H4 (cell line): ENCODE results near the gene DOK6. TPM values are rescaled to one million over a fixed set of nuclear protein-coding genes. Genes with fewer than 3 reads are reported as not detected.
"Not testable (repeated sequence)": the region's sequence is repeated elsewhere in the genome, so short reads cannot be mapped to it uniquely, and the experiment has no call there.

Experiments
- DNase-seq: peaks from one replicate; pipeline ENCODE4 v3.0.0-alpha.2; 2015; ENCODE audit warnings: low spot score
- total RNA-seq: library from RNA; depleted of rRNA; stranded (reverse); fragments of >200 nt; shearing (Covaris generic); gene quantifications from 2 replicates; pipeline ENCODE4 v1.2.3, GENCODE V29; 2014

Gene DOK6
- total RNA-seq, 1 experiment from 2014 or later, result 8.6 TPM

- no peak for DNase-seq
Observed at GRCh38 chr18:69808399-69808798, 407.7 kb downstream of the DOK6 start.

- DNase-seq, result no peak
Observed at GRCh38 chr18:69813559-69813958, 412.9 kb downstream of the DOK6 start.

DNA sequence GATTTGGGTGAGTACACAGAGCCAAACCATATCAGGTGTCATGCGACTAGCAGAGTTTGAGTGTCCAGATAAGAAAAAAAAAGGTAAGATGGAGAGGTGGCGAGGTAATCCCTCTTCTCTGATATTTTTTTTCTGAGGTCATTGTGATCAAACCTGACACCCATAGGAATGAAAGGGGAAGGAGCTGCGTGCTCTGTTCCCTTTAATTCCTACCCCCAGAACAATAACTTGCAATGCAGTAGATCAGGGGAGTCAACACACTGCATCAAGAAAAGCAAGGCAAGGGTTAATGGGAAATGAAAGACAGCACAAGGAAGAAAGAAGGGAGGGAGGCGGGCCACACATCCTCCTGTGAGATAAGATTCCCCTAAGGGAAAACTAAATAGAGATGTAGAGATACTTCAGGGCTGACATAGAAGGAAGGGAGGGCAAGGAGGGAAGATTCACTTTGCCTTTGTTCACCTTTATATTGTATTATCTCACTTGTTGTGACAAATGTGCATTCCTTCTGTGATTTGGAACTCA is 414.2 kb downstream of the DOK6 start:
- no peak for DNase-seq

- peak; percentile 78 for DNase-seq
Observed at GRCh38 chr18:69817335-69817940, 416.8 kb downstream of the DOK6 start.

GRCh38 chr18:69819460-69819859 is 418.8 kb downstream of the DOK6 start:
- no peak for DNase-seq

- DNase-seq, result no peak
Observed at GRCh38 chr18:69820538-69820937, 419.9 kb downstream of the DOK6 start.

DNA sequence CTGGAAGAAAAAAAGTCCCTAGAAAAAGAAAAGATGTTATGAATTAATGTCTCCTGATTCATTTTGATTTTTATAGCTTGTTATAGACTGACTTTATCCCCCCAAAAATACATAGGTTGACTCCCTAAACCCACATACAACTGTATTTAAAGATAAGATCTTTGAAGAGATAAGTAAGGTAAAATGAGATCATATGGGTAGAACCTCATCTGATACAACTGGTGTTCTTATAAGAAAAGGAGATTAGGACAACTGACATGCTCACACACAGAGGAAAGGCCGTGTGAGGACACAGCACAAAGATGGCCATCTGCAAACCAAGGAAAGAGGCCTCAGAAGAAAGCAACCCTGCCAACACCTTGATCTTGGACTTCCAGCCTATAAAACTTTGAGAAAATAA is 429.5 kb downstream of the DOK6 start:
- DNase-seq, result no peak

DNA sequence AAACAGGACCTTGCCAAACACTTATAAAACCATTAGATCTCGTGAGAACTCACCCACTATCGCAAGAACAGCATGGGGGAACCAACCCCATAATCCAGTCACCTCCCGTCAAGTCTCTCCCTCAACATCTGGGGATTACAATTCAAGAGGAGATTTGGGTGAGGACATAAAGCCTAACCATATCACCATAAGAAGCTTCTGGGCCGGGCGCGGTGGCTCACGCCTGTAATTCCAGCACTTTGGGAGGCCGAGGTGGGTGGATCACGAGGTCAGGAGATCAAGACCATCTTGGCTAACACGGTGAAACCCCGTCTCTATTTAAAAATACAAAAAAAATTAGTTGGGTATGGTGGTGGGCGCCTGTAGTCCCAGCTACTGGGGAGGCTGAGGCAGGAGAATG is 434.3 kb downstream of the DOK6 start:
- DNase-seq, result not testable (repeated sequence)

DNA sequence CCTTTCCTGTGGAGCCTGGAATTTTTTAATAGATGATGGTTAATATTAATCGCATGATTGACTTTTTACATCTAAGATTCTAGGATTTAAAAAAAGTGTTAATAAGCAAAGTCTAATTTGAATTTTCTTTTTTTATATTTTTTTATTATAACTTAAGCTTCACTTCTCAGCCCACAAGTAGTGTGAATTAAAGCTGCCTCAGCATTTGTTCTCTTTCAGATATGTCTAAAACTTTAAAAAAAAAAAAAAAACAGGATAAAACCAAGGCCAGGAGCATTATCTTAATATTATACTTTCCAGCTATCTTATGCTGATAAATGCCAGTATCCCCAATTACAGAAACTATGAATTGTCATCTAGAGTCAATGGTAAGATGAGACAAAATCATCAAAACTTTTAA is 437.3 kb downstream of the DOK6 start:
- DNase-seq, result no peak

DNA sequence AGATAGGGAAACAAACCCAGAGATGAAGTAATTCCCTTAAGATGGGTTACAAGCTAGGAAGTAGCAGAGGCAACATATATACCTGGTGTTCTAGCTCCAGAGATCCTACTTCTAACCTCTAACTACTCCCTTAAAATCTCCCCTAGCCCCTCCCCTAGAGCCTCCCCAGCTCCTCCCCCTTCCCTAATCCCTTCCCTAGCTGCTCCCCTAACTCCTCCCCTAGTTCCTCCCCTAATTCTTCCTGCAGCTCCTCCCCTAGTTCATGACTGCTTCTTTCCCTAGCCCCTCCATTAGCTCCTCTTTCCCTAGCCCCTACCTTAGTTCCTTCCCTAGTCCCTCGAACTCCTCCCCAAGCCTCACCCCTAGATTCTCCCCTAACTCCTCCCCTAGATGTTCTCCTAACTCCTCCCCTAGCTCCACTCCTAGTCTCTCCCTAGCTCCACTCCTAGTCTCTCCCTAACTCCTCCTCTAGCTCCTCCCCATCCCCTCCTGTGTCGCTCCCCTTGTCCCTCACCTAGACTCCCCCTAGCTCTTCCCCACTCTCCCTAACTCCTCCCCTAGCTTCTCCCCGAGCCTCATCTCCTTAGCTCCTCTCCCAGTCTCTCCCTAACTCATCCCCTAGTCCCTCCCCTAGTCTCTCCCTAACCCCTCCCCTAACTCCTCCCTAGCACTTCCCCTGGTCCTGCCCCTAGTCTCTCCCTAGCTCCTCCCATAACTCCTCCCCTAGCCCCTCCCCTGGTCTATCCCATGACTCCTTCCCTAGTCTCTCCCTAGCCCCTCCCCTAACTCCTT is 438.1 kb downstream of the DOK6 start:
- DNase-seq, result no peak

- no peak for DNase-seq
Observed at GRCh38 chr18:69839497-69839896, 438.8 kb downstream of the DOK6 start.

GRCh38 chr18:69840001-69840400 is 439.3 kb downstream of the DOK6 start:
- no peak for DNase-seq

- DNase-seq, result no peak
Observed at GRCh38 chr18:69840445-69840844, 439.8 kb downstream of the DOK6 start.

DNA sequence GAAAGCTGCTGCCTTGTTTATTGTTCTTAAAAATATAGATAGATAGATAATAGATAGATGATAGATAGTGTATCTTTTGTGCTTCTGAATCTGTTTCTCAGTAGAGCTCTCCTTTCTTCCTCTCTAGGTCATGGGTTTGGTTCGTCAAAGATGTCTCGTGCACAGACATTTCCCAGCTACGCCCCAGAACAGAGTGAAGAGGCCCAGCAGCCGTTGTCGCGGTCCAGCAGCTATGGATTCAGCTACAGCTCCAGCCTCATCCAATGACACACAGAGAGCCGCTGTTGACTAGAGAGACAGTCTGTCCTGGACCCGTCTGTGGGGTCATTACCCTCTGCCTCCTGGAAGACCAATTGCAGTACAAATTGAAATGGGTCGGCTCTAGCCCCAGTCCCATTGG is 440.4 kb downstream of the DOK6 start:
- no peak for DNase-seq

GRCh38 chr18:69843015-69843414 is 442.3 kb downstream of the DOK6 start:
- no peak for DNase-seq

- DNase-seq, result no peak
Observed at GRCh38 chr18:69844656-69845055, 444.0 kb downstream of the DOK6 start.

GRCh38 chr18:69845593-69846506 is 445.2 kb downstream of the DOK6 start:
- DNase-seq, result peak; percentile 21

DNA sequence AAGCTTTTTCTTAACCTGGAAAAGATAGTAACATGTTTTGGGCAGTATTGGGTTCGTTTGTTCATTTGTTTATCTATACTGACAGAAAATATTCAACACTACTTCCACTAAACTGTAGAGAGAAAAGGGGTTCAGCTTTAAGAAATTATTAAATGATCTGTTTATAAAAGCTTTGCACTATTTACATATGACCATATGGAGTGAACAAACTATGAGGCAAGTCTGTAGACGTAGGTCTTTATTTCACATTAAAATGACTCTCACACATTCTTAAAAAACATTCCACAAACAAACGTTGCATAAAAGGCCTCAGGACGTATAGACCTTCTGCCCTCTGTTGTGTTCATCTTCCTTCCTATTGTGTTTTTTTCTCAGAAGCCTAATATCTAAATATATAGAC is 452.4 kb downstream of the DOK6 start:
- no peak for DNase-seq

DNA sequence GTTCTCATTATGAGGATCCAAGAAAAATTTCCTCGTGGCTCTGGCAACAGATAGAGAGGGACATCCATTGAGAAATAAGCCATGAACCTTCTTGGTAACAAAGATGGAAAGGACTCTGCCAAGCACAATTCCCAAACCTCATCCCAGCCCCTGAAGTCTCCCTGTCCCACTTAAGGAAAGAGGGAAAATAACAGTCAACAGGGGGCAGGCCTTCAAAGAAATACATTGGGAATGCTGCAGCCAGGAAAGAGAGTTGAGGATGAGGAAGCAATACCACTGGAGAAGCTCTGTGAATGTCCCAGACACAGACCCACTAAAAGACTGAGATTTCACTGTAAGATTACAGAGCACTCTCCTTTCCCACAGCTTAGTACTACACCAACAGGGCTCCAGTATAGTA is 453.8 kb downstream of the DOK6 start:
- DNase-seq, result no peak

GRCh38 chr18:69858897-69859296 is 458.2 kb downstream of the DOK6 start:
- DNase-seq, result no peak

DNA sequence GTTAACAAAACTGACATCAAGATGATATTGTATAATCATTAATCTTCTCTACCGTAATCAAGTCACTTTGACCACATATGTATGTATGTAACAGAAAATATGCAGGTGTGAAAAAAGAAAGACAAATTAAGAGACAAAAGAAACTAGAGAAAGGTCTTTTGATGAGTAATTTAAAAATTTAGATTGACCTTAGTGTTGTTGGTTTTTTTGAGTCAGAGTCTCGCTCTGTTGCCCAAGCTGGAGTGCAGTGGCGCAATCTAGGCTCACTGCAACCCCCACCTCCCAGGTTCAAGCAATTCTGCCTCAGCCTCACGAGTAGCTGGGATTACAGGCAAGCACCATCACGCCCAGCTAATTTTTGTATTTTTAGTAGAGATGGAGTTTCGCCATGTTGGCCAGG is 464.1 kb downstream of the DOK6 start:
- not testable (repeated sequence) for DNase-seq

DNA sequence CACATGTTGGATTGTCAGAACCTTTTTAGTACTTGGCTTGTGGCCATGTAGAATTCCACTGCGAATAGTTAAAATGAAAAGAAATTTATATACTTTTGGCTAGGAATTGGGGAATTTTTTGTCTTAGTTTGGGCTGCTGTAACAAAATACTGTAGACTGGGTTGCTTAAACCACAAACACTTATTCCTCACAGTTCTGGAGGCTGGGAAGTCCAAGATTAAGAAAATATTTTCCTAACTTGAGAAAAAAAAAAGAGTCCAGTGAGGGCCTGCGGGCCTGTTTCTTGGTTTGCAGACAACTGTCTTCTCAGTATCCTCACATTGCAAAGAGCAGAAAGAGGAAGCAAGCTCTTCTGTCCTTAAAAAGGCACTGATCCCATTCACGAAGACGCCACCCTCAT is 465.1 kb downstream of the DOK6 start:
- no peak for DNase-seq
